GM12878 (cell line): ENCODE measurements around the gene PDE7B.

ENCODE experiments used
- BCLAF1 ChIP-seq: fragments of 450-650 bp; IDR thresholded peaks from 2 replicates; pipeline ENCODE4 v1.6.1; 2017; ENCODE audit warnings: antibody characterized with exemption, mild to moderate bottlenecking, moderate library complexity
- BMI1 ChIP-seq: fragments of 450-650 bp; IDR thresholded peaks from 2 replicates; pipeline ENCODE4 v1.6.1; 2016; ENCODE audit warnings: mild to moderate bottlenecking, moderate library complexity, borderline replicate concordance
- CTCF ChIP-seq, 3 experiments: IDR thresholded peaks in 2 of 3; conservative IDR thresholded peaks in 1 of 3; 2 replicates each; pipeline ENCODE4 v1.5.1; 2011; ENCODE audit warnings: low read depth in 3 of 3, low read length in 3 of 3, mild to moderate bottlenecking in 3 of 3, control low read depth in 2 of 3, moderate library complexity in 2 of 3, inconsistent platforms in 1 of 3, mixed read lengths in 1 of 3; ENCODE audit not compliant: control insufficient read depth in 2 of 3, insufficient read depth in 1 of 3; ENCODE audit errors: extremely low read depth in 1 of 3
- GABPA ChIP-seq: IDR thresholded peaks from 2 replicates; pipeline ENCODE4 v1.6.1; 2014; ENCODE audit warnings: antibody characterized with exemption, low read depth, mild to moderate bottlenecking, inconsistent platforms
- IRF5 ChIP-seq: fragments of 450-650 bp; IDR thresholded peaks from 2 replicates; pipeline ENCODE4 v1.6.1; 2017; ENCODE audit warnings: borderline replicate concordance
- REST ChIP-seq: IDR thresholded peaks from 2 replicates; pipeline ENCODE4 v1.6.1; 2012; ENCODE audit warnings: mild to moderate bottlenecking, low read depth, low read length
- RFX5 ChIP-seq: IDR thresholded peaks from 2 replicates; pipeline ENCODE4 v1.6.1; 2011; ENCODE audit warnings: low read depth, low read length, improper control_type of control experiment
- SKIL ChIP-seq: fragments of 450-650 bp; IDR thresholded peaks from 2 replicates; pipeline ENCODE4 v1.6.1; 2017; ENCODE audit warnings: mild to moderate bottlenecking, low read depth, inconsistent platforms; ENCODE audit not compliant: poor library complexity, severe bottlenecking
- SRF ChIP-seq, 2 experiments: IDR thresholded peaks; 2 replicates each; pipeline ENCODE4 v1.6.1; 2011; ENCODE audit warnings: low read depth in 2 of 2, low read length in 2 of 2, mild to moderate bottlenecking in 1 of 2, moderate library complexity in 1 of 2
- SUZ12 ChIP-seq: fragments of 200-600 bp; sonication (generic); IDR thresholded peaks from one replicate; pipeline ENCODE4 v1.6.1; 2018; ENCODE audit warnings: antibody characterized with exemption, mild to moderate bottlenecking; ENCODE audit not compliant: unreplicated experiment

- TF ChIP-seq CTCF (IDR thresholded peaks at IDR 0.05 in 2 of 3, conservative IDR thresholded peaks at IDR 0.05 in 1 of 3; ENCODE audit: control insufficient read depth in 2 of 3, extremely low read depth in 1 of 3, insufficient read depth in 1 of 3, low read depth in 3 of 3, low read length in 3 of 3) (no peak), RFX5 (no peak), SUZ12 (no peak), BCLAF1 (no peak), BMI1 (no peak), SRF (IDR thresholded peaks at IDR 0.05; ENCODE audit: low read depth in 2 of 2, low read length in 2 of 2) (no peak), GABPA (no peak), IRF5 (no peak), REST (no peak), SKIL (no peak)
Measured at GRCh38 chr6:135946674-135947073, 95.2 kb downstream of the PDE7B start.
